ENCODE measurements around the gene DNAJB8. TPM values are rescaled to one million over a fixed set of nuclear protein-coding genes. Genes with fewer than 3 reads are reported as not detected.
A peak's percentile ranks its signal among the peaks of the same experiment; 100 is the strongest.

The DNAJB8 gene
- total RNA-seq, 1 experiment from 2014 or later, result not detected

DNA sequence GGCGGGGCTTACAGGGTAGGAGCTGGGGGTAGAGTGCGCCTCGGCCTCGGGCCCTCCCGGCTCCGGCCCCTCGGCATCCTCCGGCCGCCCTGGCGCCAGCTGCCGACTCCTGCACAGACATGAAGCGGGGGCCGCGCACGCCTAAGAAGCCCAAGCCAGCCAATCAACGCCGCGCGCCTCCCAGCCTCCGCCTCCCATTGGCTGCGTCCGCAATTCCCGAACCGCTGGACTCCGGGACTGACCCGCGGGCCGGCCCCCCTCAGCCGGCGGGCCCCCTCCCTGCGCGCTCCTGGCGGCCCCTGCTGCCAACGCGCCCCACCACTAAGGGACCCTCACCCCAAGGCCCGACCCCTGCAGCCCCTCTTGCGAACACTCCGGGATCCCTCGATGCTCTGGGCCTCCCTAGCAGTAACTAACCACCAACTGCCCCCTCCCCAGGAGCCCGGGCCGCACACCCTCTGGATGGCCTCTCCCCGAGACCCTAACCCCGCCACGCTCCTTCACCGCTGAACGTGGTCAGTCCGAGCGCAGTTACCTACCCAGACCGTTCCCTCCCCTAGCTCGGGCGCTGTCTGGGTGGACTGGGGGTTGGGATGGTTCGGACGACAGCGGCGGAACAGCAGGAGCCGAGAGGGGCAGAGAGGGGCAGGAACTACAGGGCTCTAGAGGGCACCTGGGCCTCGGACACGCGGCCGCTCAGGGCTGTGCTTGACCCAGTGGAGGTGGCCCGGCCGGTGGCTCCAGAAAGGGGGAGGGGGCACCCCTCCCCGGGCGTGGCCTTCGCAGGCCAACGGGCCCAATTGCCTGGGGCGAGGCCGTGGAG, 21.3 kb upstream of the DNAJB8 start:
- DNase-seq (ENCODE audit: low spot score), result peak; percentile 86
- Histone ChIP-seq H3K4me1 (ENCODE audit: insufficient read depth, low read length, poor library complexity, severe bottlenecking) (peaks cover 19% of the 10 kb centered on the region), H3K4me3 (ENCODE audit: low read depth, low read length, poor library complexity, severe bottlenecking) (peak overlapping the region; percentile 81), H3K9me3 (ENCODE audit: low read depth, low read length, poor library complexity, severe bottlenecking) (no peaks in the 10 kb centered on the region), H3K27ac (ENCODE audit: low read depth, low read length, poor library complexity, severe bottlenecking) (peak overlapping the region; percentile 60), H3K36me3 (ENCODE audit: insufficient read depth, low read length, poor library complexity, severe bottlenecking) (no peaks in the 10 kb centered on the region), H3K27me3 (replicated peaks; ENCODE audit: insufficient read depth, low read depth, low read length, poor library complexity) (peaks cover 13% of the 10 kb centered on the region)
- CTCF ChIA-PET, result no interaction called here
- POLR2A ChIA-PET (ENCODE audit: low non-redundant PET), result no interaction called here
- BruUV-seq (replicated peaks), result no TSS peak
- intact Hi-C loops (cut with micrococcal nuclease; ENCODE audit: unreplicated experiment), result loop anchor here (5.0 kb wide), 1 partner anchor 316 kb away; no protein-coding TSS in a partner anchor
- TF ChIP-seq EZH2 (IDR thresholded peaks at IDR 0.05; ENCODE audit: borderline replicate concordance, low read depth, low read length, poor library complexity, severe bottlenecking), result no peak
- TF ChIP-seq CTCF (conservative IDR thresholded peaks at IDR 0.05; ENCODE audit: low read depth, low read length), result no peak

GRCh38 chr3:128487538-128487812, 20.8 kb upstream of the DNAJB8 start:
- ChIA-PET POLR2A (ENCODE audit: low non-redundant PET) (no interaction called here), CTCF (no interaction called here)
- Histone ChIP-seq H3K36me3 (ENCODE audit: insufficient read depth, low read length, poor library complexity, severe bottlenecking) (no peaks in the 10 kb centered on the region), H3K4me3 (ENCODE audit: low read depth, low read length, poor library complexity, severe bottlenecking) (peak overlapping the region; percentile 81), H3K4me1 (ENCODE audit: insufficient read depth, low read length, poor library complexity, severe bottlenecking) (peaks cover 19% of the 10 kb centered on the region), H3K9me3 (ENCODE audit: low read depth, low read length, poor library complexity, severe bottlenecking) (no peaks in the 10 kb centered on the region), H3K27me3 (replicated peaks; ENCODE audit: insufficient read depth, low read depth, low read length, poor library complexity) (peaks cover 11% of the 10 kb centered on the region), H3K27ac (ENCODE audit: low read depth, low read length, poor library complexity, severe bottlenecking) (no peak overlapping the region)
- no TSS peak for BruUV-seq (replicated peaks)
- intact Hi-C loops (cut with micrococcal nuclease; ENCODE audit: unreplicated experiment), result loop anchor here (5.0 kb wide), 1 partner anchor 315 kb away; no protein-coding TSS in a partner anchor
- TF ChIP-seq EZH2 (IDR thresholded peaks at IDR 0.05; ENCODE audit: borderline replicate concordance, low read depth, low read length, poor library complexity, severe bottlenecking) (no peak), CTCF (conservative IDR thresholded peaks at IDR 0.05; ENCODE audit: low read depth, low read length) (no peak)
- DNase-seq (ENCODE audit: low spot score), result no peak

GRCh38 chr3:128486681-128487537, 20.2 kb upstream of the DNAJB8 start:
- ChIA-PET POLR2A (ENCODE audit: low non-redundant PET) (interaction anchor here (0.7 kb wide), 1 partner anchor 135 kb away, joined by 4 read pairs; no protein-coding TSS in a partner anchor), CTCF (no interaction called here)
- Histone ChIP-seq H3K27me3 (replicated peaks; ENCODE audit: insufficient read depth, low read depth, low read length, poor library complexity) (peaks cover 6% of the 10 kb centered on the region), H3K4me3 (ENCODE audit: low read depth, low read length, poor library complexity, severe bottlenecking) (peak overlapping the region; percentile 81), H3K4me1 (ENCODE audit: insufficient read depth, low read length, poor library complexity, severe bottlenecking) (peaks cover 19% of the 10 kb centered on the region), H3K9me3 (ENCODE audit: low read depth, low read length, poor library complexity, severe bottlenecking) (no peaks in the 10 kb centered on the region), H3K27ac (ENCODE audit: low read depth, low read length, poor library complexity, severe bottlenecking) (no peak overlapping the region), H3K36me3 (ENCODE audit: insufficient read depth, low read length, poor library complexity, severe bottlenecking) (peaks cover 3% of the 10 kb centered on the region)
- TF ChIP-seq EZH2 (IDR thresholded peaks at IDR 0.05; ENCODE audit: borderline replicate concordance, low read depth, low read length, poor library complexity, severe bottlenecking) (no peak), CTCF (conservative IDR thresholded peaks at IDR 0.05; ENCODE audit: low read depth, low read length) (no peak)
- intact Hi-C loops (cut with micrococcal nuclease; ENCODE audit: unreplicated experiment), result loop anchor here (5.0 kb wide), 1 partner anchor 315 kb away; no protein-coding TSS in a partner anchor
- peak; percentile 61 for DNase-seq (ENCODE audit: low spot score)
- TSS peak; percentile 63 for BruUV-seq (replicated peaks)

All from A673 (cell line).